CD4-positive, alpha-beta T cell treated with Interleukin-10 for 1 hour (primary cell): Measurements from ENCODE around the gene FGD4.
"Not testable (repeated sequence)": the region's sequence is repeated elsewhere in the genome, so short reads cannot be mapped to it uniquely, and the experiment has no call there.

Source experiments
- DNase-seq: peaks from one replicate; pipeline ENCODE4 v3.0.0-alpha.2; 2020

The FGD4 gene

GRCh38 chr12:32499048-32499447, 99.7 kb downstream of the FGD4 start:
- DNase-seq: no peak

DNA sequence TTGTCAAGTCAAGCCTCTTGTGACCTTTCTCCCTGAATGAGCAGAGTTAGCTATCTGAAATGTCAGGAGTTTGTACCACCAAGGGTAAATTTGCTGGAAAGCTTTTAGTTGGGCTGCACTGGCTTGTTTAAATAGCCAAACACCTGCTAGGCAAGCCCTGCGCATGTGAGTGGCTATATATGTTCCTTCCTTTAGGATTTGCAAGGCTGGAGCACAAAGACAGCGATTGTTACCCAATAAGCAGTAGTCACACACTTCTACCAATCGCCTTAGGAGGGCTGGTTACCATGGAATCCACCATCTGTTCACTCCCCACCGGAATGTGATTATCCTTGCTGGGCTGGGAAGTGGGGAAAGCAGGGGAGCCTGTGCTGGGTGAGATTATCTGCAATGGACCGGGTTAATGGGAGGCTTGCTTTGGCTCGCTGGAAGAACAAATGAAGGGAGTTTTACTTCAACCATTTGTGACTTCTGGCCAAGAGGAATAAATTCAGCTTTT, 102.5 kb downstream of the FGD4 start:
- DNase-seq: no peak

DNA sequence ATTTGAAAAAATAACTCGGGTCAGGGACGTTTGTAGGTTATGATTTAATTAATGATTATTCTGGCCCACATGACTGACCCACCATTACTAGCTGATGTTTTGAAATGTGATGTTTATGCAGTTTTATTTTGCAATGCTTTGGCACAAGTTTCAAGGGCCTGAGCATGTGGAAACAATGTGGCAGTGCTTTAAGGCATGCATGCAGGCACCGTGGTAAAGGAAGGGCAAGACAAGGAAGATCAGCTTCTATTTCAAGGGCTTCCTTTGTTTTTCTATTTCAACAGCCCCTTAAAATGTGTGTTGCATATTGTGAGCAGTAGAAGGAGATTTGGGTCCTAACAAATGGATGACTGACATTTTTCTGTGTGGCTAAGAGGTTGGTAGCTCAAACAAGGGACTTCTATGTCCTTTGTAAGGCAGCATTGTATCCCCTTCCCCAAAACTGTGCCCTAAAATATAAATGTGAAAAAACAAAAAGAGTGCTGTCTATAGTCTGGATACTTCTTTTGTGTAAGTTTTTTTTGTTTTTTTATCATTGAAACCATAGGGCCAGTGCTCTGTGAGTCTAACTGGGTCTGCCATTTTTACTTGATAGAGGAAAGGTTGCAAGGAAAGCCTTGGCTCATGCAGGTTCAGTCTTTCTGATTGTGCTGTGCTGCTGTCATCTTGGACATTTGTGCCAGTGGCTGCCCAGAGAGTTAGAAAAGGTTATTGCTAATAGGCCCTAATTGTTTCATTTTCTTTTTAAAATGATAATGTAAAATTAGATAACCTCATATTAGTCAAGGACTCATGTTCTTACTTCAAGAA, 103.5 kb downstream of the FGD4 start:
- no peak for DNase-seq

DNA sequence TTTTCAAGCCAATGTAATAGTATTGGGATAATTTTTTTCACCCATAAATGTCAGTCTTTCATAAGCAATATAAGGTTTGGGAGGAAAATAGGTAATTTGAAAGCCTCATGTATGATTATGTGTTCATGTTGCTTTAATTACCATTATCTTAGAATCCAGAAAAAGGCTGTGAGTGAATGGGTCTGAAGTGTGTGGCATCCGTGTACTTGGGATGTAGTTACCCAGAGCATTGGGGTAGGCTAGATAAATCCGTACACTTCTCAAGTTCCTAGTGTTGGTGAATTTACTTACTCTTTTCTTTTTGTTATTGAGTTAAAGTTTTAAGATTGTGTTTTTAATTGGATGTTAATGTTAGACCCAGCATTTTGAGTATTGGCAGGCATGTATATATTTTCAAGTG, 104.4 kb downstream of the FGD4 start:
- DNase-seq: no peak

GRCh38 chr12:32504591-32504990, 105.2 kb downstream of the FGD4 start:
- no peak for DNase-seq

DNA sequence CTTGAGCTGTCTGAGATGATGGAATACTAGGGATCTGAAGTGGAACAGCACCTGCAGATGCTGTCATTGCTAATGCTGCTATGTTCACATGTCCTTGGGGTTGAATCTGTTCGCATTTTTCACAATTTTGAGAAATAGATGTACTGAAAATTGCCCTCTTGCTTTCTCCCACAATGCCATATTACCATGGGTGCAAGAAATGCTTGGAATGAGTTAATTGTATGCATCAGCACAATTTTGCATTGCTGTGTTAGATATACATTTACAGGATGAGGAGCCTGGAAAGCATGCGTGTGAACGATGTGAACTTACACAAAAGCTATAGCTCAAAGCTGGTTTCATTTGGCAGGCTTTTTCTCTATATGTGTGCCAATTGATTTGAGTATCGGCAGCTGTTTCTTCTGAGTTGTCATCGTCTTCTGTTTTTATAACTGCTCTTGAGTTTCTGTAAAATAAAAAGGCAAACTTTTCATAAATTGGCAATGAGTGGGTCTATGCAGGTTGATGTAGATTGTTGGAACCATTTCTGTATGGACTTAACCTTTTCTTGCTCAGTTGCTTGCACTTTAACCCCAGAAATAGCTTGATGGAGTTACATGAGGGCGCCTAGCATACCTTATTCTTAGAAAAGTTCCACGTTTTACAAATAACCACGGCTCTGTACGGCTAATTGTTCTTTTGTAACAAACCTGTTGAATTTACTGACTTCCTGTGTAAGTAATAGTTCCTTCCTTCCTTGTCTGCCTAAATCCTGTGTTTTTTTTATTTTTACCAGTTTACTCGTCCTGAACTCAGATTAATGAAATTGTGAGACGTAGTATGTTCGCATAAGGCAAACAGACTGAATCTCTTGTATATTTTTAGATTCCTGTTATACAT, 105.9 kb downstream of the FGD4 start:
- DNase-seq: no peak

GRCh38 chr12:32507096-32507941, 108.0 kb downstream of the FGD4 start:
- DNase-seq: not testable (repeated sequence)

- no peak for DNase-seq
These were observed 108.6 kb downstream of the FGD4 start for GRCh38 chr12:32507942-32508320.

DNA sequence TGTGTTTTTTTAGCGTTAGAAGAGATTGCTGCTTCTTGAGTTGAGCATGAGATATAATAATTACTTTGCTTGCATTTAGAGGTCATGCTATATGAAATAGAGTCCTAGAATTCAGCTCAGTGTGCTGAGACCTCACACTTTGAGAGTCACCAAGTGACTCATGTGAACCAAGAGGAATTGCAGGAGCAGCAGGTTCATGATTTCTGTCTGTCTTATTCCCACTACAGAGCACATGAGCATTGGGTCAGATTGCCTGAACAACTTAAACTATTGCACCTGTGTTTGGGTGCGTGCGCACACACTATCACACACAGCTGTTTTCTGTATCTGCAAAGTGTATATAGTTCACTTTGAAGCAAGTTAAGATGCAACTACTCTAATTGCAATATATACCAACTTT, 109.3 kb downstream of the FGD4 start:
- no peak for DNase-seq

- no peak for DNase-seq
These were observed 110.2 kb downstream of the FGD4 start for GRCh38 chr12:32509328-32510091.

- not testable (repeated sequence) for DNase-seq
These were observed 112.6 kb downstream of the FGD4 start for GRCh38 chr12:32511976-32512375.

DNA sequence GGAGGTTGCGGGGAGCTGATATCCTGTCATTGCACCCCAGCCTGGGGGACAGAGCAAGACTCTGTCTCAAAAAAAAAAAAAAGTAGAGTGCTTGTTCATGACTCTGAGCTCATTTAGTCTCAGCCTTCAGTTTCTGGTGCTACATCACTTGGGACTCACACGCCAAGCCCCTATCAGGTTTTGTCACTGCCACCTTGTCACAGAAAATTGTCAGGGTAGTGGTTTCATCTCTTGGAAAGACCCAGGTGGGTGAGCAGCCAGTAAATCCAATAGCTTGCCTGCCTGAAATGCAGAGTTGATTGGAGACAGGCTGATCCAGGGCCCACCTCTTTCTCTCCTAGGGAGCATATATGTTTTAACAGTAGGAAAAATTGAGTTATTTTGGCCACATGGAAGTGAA, 113.0 kb downstream of the FGD4 start:
- DNase-seq: no peak

GRCh38 chr12:32512910-32513309, 113.6 kb downstream of the FGD4 start:
- DNase-seq: no peak

DNA sequence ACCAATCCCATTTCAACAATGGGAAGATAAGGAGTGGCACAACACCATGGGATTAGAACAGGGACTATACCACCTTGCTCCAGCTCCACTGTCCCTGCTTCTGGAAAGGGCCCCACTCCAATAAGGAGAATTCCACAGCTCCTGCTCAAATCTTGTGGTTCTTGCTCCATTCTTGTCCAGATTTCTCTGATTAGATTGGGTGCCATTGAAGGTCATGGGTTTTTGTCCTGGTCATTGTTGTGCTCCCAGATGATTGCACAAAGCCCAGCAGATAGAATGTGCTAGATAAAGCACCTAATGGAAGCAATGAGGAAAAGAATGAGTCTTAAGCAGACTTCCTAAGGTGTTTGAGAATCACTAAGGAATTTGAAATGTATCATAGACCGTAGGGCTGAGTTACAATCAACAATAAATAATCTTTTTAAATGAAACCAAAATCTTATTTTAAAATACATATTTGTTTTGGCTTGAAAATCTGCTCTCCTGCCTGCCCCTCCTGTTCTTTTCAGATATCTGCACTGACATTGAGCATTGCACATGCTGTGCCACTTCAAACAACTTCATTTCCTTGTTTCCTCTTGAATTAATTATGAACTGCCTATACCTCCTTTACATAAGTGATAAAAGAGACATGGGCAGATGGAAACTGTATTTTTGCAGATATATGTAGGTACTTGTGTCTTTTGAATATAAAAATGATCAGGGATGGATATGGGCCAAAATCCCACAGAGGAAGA, 115.9 kb downstream of the FGD4 start:
- DNase-seq: no peak

DNA sequence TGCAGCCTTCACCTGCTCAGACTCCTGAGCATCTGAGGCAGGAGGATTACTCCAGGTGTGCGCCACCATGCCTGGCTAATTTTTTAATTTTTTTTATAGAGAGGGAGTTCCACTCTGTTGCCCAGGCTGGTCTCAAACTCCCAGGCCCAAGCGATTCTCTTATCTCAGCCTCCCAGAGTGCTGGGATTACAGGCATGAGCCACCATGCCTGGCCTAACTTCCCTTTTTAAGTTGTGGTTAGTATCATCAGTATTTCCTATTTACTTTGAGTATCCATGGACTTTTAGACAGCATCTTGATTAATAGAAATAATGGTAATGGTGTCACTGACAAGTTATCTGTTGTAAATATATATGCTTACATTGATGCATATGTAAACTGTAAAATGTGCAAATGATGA, 116.9 kb downstream of the FGD4 start:
- no peak for DNase-seq

- no peak for DNase-seq
These were observed 118.6 kb downstream of the FGD4 start for GRCh38 chr12:32517966-32518365.

DNA sequence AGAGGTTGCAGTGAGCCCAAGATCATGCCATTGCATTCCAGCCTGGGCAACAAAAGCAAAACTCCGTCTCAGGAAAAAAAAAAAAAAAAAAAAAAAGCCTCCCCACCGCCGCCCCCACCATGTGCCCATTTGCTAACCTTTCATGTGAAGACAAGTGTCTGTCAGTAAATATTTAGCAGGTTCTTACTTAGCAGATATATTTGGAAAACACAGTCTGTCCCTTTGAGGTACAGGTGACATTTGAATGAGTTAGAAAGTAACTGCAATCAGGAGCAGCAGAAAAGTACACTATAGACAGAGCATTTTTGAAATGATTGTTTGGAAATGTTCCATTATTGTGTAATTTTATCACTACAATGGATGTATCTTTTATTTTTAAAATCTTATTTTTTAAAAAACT, 119.7 kb downstream of the FGD4 start:
- no peak for DNase-seq

DNA sequence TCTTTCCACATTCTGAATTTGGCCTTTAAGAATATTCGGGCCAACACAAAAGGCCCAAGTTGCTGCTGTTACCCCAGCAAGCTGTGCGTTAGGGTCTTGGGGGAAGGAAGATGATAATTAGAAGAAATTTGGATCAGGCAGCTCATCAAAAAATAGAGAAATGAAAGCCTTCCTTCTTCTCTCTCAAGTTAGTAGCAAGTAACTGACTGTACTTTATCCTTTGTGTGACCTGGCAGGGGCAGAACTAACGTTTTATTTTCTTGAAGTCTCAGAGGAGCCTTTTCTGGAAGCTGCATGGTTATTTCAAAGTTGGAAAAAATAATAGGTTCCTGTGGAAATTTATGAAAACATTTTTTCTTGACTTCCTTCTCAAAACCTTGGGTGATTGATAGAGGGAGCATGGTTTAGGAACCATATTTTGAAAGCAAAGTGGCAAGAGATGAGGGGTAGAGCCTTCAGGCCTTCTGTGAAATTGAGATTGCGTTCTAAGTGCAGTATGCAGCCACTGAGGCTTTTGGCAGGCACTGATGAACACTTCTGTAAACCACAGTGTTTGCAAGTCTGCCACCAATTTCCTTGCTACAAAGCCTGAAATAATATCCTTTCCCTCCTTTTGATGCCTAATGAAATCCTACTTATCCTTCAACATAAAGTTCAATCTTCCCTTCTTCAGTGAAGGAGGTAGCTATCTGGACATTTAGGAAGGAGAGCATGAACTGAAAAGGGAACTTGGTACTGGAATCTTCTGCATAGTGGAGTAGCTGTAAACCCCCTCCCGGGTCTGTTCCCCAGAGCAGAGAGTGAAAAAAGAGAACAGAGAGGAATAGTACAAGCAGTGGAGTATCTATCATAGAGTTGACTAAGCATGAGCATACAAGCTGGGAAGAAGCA, 123.2 kb downstream of the FGD4 start:
- DNase-seq: no peak

- DNase-seq: not testable (repeated sequence)
These were observed 126.4 kb downstream of the FGD4 start for GRCh38 chr12:32525802-32526201.

DNA sequence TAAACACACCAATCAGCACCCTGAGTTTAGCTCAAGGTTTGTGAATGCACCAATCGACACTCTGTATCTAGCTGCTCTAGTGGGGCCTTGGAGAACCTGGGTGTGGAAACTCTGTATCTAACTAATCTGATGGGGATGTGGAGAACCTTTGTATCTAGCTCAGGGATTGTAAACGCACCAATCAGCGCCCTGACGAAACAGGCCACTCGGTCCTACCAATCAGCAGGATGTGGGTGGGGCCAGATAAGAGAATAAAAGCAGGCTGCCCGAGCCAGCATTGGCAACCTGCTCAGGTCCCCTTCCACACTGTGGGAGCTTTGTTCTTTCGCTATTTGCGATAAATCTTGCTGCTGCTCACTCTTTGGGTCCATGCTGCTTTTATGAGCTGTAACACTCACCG, 127.0 kb downstream of the FGD4 start:
- DNase-seq: not testable (repeated sequence)
